ENCODE results near the gene DLG3.

DNA sequence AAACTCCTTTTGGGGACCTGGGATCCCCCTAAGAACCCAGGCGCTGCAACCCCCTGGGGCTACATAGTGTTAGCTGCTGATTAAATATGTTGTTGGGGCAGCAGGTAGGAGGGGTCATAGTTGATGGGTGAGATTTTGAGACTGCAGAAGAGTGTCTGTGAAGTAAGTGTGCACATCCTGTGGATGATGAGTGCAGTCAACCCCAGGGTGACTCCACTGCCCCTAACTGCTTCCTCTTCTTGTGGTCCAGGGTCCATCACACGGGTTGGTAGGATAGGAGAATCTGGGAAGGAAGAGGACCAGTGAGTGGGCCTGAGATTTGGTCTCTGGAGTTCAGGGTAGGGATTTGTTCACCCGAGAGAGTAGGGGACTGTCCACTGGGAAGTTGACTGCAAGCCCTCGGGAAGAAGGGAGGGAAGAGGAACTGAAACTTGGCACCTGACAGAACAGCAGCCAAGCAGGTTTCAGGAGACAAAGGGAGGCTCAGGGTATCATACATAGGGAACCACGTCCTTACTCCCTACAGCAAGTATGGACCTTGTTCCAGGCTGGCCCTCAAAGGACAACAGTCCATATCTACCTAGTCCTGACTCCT is 8.5 kb downstream of the DLG3 start:
- TF ChIP-seq GATA2 (IDR thresholded peaks at IDR 0.05; ENCODE audit: low read depth, low read length) (no peak), GATA3 (IDR thresholded peaks at IDR 0.05; ENCODE audit: low read depth, low read length) (no peak)
